SJSA1 (cell line): ENCODE measurements around the gene NRBP1. TPM values are rescaled to one million over a fixed set of nuclear protein-coding genes. Genes with fewer than 3 reads are reported as not detected.

ENCODE experiments used
- DNase-seq, 2 experiments: peaks; one replicate each; pipeline ENCODE4 v3.0.0-alpha.2; 2015 to 2020; ENCODE audit warnings: low spot score in 2 of 2, low read depth in 1 of 2
- H3K27ac ChIP-seq: fragments of 250-450 bp; sonication (Bioruptor Pico); 2 replicates; pipeline ENCODE4 v1.5.1; 2020; ENCODE audit warnings: mild to moderate bottlenecking, moderate library complexity
- H3K27me3 ChIP-seq: fragments of 250-450 bp; sonication (Bioruptor Pico); replicated peaks from 2 replicates; pipeline ENCODE4 v1.5.1; 2020; ENCODE audit warnings: mild to moderate bottlenecking, moderate library complexity
- H3K36me3 ChIP-seq: fragments of 250-450 bp; sonication (Bioruptor Pico); 2 replicates; pipeline ENCODE4 v1.5.1; 2020; ENCODE audit warnings: mild to moderate bottlenecking
- H3K4me1 ChIP-seq: fragments of 250-450 bp; sonication (Bioruptor Pico); replicated peaks from 2 replicates; pipeline ENCODE4 v1.6.1; 2021; ENCODE audit warnings: mild to moderate bottlenecking
- H3K4me3 ChIP-seq: fragments of 250-450 bp; sonication (Bioruptor Pico); 2 replicates; pipeline ENCODE4 v1.5.1; 2020; ENCODE audit warnings: mild to moderate bottlenecking
- H3K9me3 ChIP-seq: fragments of 250-450 bp; sonication (Bioruptor Pico); replicated peaks from 2 replicates; pipeline ENCODE4 v1.5.1; 2020; ENCODE audit warnings: mild to moderate bottlenecking
- total RNA-seq: library from RNA; depleted of rRNA; stranded (reverse); fragments of >200 nt; shearing (Covaris generic); gene quantifications from 2 replicates; pipeline ENCODE4 v1.2.3, GENCODE V29; 2014

The NRBP1 gene
- total RNA-seq, 1 experiment from 2014 or later, result 132 TPM

DNA sequence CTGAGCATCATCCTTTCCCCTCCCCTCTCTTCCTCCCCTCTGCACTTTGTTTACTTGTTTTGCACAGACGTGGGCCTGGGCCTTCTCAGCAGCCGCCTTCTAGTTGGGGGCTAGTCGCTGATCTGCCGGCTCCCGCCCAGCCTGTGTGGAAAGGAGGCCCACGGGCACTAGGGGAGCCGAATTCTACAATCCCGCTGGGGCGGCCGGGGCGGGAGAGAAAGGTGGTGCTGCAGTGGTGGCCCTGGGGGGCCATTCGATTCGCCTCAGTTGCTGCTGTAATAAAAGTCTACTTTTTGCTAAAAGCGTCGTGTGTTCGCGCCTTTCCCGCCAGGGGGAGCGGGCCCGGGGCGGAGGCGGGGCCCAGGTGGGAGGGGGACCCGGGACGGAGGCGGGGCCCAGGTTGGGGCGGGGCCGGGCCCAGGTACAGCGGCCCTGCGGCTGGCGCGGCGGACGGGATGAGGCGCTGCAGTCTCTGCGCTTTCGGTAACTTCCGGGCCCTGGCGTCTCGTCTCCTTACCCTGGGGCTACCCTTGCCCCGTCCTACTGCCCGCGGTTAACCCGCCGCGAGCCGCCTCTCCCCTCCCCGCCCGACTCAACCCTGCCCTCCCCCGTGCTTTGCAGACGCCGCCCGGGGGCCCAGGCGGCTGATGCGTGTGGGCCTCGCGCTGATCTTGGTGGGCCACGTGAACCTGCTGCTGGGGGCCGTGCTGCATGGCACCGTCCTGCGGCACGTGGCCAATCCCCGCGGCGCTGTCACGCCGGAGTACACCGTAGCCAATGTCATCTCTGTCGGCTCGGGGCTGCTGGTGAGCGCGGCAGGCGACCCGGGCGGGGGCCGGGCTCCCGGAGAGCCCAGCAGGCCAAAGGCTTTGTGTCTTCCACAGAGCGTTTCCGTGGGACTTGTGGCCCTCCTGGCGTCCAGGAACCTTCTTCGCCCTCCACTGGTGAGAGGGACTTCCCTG lies 13.8 kb downstream of the NRBP1 start, which contains the start of gene KRTCAP3:
Gene KRTCAP3 (plus strand): TSS at position 424 of the 962 bp plus-strand sequence. CDS start 32 bp downstream, at position 456.
- Histone ChIP-seq H3K4me1 (no peaks in the 10 kb centered on the region), H3K4me3 (no peak within 1 kb of the TSS), H3K27me3 (no peaks in the 10 kb centered on the region), H3K36me3 (peaks cover 66% of the 10 kb centered on the region), H3K9me3 (no peaks in the 10 kb centered on the region), H3K27ac (no peak within 1 kb of the TSS)
- DNase-seq, result no peak

DNA sequence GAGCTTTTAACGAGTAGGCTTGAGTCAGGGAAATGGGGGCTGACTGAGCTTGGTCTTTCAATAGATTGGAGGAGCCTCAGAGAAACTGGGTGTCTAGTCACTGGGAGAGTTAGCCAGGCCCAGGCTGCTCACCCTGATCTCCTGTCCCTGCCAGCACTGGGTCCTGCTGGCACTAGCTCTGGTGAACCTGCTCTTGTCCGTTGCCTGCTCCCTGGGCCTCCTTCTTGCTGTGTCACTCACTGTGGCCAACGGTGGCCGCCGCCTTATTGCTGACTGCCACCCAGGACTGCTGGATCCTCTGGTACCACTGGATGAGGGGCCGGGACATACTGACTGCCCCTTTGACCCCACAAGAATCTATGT lies 14.5 kb downstream of the NRBP1 start:
- Histone ChIP-seq H3K4me3 (no peak overlapping the region), H3K36me3 (peaks cover 63% of the 10 kb centered on the region), H3K27me3 (no peaks in the 10 kb centered on the region), H3K27ac (no peak overlapping the region), H3K4me1 (no peaks in the 10 kb centered on the region), H3K9me3 (no peaks in the 10 kb centered on the region)
- DNase-seq, result no peak

DNA sequence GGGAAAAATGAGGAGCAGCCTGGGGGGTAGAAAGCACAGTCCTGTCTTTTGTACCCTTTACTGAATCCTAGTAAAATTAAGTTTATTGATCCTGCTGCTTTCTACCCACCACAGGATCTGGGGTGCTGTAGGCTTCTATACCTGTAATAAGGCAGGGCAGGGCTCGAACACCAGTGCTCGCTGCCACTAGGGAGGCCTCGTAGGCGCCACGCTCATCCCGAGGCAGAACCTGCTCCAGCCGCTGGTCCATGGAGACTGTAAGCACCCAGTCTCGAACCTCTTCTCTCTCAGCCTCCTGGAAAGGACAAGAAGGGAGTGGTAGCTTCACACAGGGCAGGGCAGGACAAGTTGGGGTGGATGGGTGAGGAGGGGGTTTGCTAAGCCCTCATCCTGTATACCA lies 16.7 kb downstream of the NRBP1 start:
- Histone ChIP-seq H3K27ac (no peak overlapping the region), H3K4me1 (no peaks in the 10 kb centered on the region), H3K9me3 (no peaks in the 10 kb centered on the region), H3K36me3 (peaks cover 56% of the 10 kb centered on the region), H3K27me3 (no peaks in the 10 kb centered on the region), H3K4me3 (no peak overlapping the region)
- DNase-seq, result no peak

DNA sequence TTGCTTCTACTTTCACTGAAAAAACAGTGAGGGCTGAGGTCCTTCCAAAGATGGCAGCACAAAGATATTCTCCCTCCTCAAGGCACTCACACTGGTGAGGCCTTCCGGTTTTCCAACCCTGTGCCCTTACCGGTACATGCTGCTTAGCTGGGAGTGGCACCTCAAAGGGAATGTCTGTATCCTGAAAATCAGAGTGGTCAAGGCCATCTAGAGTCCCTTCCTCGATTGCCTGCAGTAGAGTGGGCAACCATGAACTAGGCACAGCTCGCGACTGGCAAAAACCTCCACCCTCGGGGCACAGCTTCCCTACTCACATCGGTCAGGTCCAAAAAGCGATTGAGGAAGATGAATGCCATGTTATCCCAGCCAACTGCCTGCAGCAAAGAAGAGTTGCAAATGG lies 17.2 kb downstream of the NRBP1 start:
- no peak for DNase-seq
- H3K4me1 ChIP-seq, result no peaks in the 10 kb centered on the region
- no peaks in the 10 kb centered on the region for H3K27me3 ChIP-seq
- H3K36me3 ChIP-seq, result peaks cover 55% of the 10 kb centered on the region
- no peaks in the 10 kb centered on the region for H3K9me3 ChIP-seq
- no peak overlapping the region for H3K27ac ChIP-seq
- H3K4me3 ChIP-seq, result no peak overlapping the region

DNA sequence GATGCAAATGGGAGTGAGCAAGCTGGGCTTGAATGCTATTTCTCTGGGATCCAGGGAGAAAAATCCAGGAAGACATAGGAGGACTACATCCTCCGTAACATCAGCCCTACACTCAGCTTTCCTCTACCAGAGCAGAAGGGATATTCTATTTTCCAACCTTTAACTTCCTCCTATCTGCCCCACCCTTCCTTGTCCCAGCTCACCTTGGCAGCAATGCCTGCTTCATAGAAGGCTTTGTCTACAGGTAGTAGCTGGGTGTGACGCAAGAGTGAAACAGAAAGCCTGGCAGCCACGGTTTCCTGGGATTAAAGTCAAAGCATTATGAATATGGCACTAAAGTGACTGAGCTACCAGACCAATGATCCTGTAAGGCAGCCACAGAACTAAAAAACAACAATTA lies 17.6 kb downstream of the NRBP1 start:
- H3K4me1 ChIP-seq, result no peaks in the 10 kb centered on the region
- H3K27ac ChIP-seq, result no peak overlapping the region
- no peak for DNase-seq
- peaks cover 51% of the 10 kb centered on the region for H3K36me3 ChIP-seq
- no peaks in the 10 kb centered on the region for H3K9me3 ChIP-seq
- no peaks in the 10 kb centered on the region for H3K27me3 ChIP-seq
- no peak overlapping the region for H3K4me3 ChIP-seq

DNA sequence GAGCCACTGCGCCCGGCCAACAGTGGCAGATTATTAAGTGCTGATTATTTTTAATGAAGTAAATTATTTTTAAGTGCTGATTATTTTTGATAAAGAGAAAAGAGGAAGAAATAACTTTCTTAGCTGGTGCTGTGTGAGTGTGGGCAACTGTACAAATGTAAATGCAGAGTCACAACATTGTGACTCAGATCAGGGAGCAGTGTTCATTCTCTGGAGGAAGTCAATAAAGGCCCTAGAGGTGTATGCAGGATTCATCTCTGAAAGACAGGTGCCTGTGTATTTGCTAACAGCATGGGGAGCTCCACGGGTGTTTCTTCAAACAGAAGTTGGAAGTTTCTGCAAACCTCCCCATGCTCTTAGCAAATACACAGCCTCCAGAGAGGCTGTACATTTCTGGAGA lies 19.9 kb downstream of the NRBP1 start:
- H3K4me1 ChIP-seq, result no peaks in the 10 kb centered on the region
- no peaks in the 10 kb centered on the region for H3K9me3 ChIP-seq
- no peak overlapping the region for H3K27ac ChIP-seq
- H3K36me3 ChIP-seq, result peaks cover 37% of the 10 kb centered on the region
- no peaks in the 10 kb centered on the region for H3K27me3 ChIP-seq
- H3K4me3 ChIP-seq, result no peak overlapping the region
- no peak for DNase-seq

DNA sequence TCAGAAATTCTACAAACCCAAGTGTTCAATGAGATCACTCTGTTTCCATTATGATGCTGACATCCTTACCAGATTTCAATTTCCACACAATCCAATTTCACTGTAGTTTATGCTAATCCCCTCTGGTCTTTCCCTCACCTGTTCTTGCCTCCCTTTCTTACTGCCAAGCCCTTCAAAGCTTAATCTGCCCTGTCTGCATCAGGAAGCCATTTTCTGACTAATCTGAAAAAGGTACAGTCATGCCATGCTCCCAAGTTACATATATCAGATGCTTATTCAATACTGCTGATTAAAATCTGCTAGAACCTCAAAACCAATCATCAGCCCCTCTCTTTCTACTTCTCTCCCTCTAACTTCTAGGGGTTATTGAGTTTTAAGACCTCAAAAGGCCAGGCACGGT lies 22.7 kb downstream of the NRBP1 start:
- H3K27me3 ChIP-seq, result no peaks in the 10 kb centered on the region
- H3K27ac ChIP-seq, result no peak overlapping the region
- no peak for DNase-seq
- H3K4me3 ChIP-seq, result no peak overlapping the region
- H3K4me1 ChIP-seq, result no peaks in the 10 kb centered on the region
- H3K9me3 ChIP-seq, result no peaks in the 10 kb centered on the region
- H3K36me3 ChIP-seq, result peaks cover 43% of the 10 kb centered on the region

DNA sequence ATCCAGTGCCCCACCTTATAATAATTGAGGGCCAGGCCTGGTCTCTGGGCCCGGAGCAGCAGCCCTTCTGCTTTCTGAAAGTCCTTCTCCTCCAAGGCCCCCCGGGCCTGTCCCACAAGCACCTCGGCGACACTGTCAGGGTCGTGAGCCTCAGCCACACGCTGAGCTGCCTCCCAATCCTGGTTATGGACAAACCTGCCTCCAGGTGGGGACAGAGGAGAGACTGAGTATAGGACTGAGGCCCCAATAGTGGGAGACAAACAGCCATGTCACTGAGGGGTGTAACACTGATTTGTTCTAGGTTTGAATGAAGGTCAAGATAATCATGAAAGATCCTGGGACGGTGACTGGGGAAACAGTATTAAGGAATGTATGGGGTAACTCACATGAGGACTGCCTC lies 25.5 kb downstream of the NRBP1 start:
- DNase-seq, result no peak
- H3K27ac ChIP-seq, result no peak overlapping the region
- no peaks in the 10 kb centered on the region for H3K27me3 ChIP-seq
- H3K9me3 ChIP-seq, result no peaks in the 10 kb centered on the region
- H3K4me3 ChIP-seq, result no peak overlapping the region
- H3K4me1 ChIP-seq, result no peaks in the 10 kb centered on the region
- H3K36me3 ChIP-seq, result peaks cover 42% of the 10 kb centered on the region

DNA sequence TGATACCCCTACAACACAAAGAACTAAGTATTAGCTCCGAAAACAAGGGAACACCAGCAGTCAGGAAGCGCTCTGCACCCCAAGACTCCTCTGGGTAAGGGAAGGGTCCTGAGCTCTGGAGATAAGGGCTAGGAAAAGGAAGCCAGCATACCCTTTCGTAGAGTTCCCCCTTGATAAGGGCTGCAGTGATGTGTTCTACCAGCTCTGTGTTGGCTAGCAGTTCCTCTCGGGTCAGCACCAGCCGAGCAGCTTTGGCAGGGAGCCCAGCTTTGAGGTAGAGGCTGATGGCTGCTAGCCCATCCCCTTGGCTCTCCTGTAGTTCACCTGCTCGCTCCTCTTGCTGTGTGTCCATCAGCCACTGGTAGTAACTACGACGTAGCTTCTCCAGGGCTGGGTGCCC lies 32.7 kb downstream of the NRBP1 start:
- no peaks in the 10 kb centered on the region for H3K27me3 ChIP-seq
- H3K4me1 ChIP-seq, result no peaks in the 10 kb centered on the region
- no peak overlapping the region for H3K4me3 ChIP-seq
- no peak for DNase-seq
- H3K27ac ChIP-seq, result no peak overlapping the region
- no peaks in the 10 kb centered on the region for H3K9me3 ChIP-seq
- H3K36me3 ChIP-seq, result peaks cover 10% of the 10 kb centered on the region

DNA sequence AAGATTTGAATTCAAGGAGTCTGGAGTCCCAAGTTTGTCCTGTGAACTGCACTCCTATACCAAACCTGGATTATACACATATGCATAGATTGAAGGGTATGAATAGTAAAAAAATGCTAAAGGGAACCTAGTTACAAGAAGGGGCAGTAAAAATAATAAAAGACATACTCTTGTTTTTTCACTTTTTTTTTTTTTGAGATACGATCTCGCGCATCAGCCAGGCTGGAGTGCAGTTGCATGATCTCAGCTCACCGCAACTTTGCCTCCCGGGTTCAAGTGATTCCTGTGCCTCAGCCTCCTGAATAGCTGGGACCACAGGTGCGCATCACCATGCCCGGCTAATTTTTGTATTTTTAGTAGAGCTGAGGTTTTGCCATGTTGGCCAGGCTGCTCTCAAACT lies 36.0 kb downstream of the NRBP1 start:
- Histone ChIP-seq H3K4me3 (no peak overlapping the region), H3K4me1 (no peaks in the 10 kb centered on the region), H3K27me3 (no peaks in the 10 kb centered on the region), H3K27ac (no peak overlapping the region), H3K9me3 (no peaks in the 10 kb centered on the region), H3K36me3 (0 out of 2 replicates have a peak, but pooled peaks cover 3% of the 10 kb centered on the region)
- no peak for DNase-seq

DNA sequence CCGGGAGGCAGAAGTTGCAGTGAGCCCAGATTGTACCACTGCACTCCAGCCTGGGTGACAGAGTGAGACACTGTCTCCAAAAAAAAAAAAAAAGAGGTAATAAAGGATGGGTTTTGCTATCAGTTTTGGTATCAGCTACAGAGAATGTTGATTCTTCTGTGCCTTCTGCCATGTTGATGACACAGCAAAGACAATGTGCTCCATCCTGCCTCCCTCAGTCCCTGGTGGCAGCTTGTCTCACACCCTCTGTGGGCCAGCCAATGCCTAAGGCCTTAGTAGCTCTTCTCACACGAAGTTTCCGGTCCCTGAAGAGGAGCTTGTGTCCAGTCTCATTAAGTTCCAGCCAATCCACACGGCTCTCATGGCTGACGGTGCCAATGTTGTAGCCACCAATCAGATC lies 43.5 kb downstream of the NRBP1 start:
- H3K36me3 ChIP-seq, result peaks cover 27% of the 10 kb centered on the region
- no peak overlapping the region for H3K27ac ChIP-seq
- H3K4me3 ChIP-seq, result no peak overlapping the region
- no peaks in the 10 kb centered on the region for H3K27me3 ChIP-seq
- DNase-seq, result no peak
- H3K9me3 ChIP-seq, result no peaks in the 10 kb centered on the region; the same call in 1 of the 2 replicates
- H3K4me1 ChIP-seq, result no peaks in the 10 kb centered on the region

DNA sequence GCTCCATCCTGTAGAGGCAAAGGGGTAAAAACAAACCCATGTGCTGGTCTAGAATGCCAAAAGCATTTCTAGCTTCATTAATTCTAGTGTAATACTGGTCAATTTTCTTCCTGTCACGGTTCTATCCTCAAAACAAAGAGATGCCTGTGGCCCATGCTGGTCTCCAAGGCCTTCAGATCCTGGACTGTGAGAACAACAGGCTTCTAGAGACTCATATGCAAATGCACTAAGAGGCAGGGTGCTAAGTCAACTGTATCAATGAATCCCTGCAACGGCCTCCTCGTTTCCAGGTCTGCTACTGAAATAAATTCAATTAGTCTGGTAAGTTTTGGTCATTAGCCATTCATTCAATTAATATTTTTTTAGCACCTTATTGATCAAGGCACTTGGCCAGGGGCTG lies 57.1 kb downstream of the NRBP1 start:
- H3K4me3 ChIP-seq, result no peak overlapping the region
- peaks cover 13% of the 10 kb centered on the region for H3K4me1 ChIP-seq
- no peak for DNase-seq
- no peaks in the 10 kb centered on the region for H3K9me3 ChIP-seq
- H3K27me3 ChIP-seq, result no peaks in the 10 kb centered on the region
- peaks cover 14% of the 10 kb centered on the region; the same call in 1 of the 2 replicates for H3K36me3 ChIP-seq
- H3K27ac ChIP-seq, result no peak overlapping the region

DNA sequence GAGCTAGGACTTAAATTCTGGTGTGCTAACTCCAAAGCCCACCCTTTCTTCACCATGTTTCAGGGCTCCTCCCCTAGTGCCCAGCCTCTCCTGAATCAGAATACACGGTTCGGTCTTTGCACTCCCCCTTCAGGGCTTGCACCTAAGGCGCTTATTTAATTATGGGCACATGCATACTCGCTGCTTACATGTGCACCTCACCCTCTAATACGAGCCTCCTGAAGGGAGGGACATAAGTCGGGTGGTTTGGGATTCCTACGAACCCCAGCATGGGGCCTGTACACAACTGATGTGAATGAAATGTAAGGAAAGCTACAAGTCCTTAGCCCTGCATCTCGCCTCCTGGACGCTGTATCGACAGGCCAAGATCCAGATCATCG lies 60.7 kb downstream of the NRBP1 start:
- Histone ChIP-seq H3K9me3 (no peaks in the 10 kb centered on the region), H3K27me3 (no peaks in the 10 kb centered on the region), H3K4me3 (peak overlapping the region; percentile 47), H3K27ac (no peak overlapping the region), H3K4me1 (peaks cover 13% of the 10 kb centered on the region), H3K36me3 (0 out of 2 replicates have a peak, but pooled peaks cover under 1% of the 10 kb centered on the region)
- DNase-seq, result no peak

DNA sequence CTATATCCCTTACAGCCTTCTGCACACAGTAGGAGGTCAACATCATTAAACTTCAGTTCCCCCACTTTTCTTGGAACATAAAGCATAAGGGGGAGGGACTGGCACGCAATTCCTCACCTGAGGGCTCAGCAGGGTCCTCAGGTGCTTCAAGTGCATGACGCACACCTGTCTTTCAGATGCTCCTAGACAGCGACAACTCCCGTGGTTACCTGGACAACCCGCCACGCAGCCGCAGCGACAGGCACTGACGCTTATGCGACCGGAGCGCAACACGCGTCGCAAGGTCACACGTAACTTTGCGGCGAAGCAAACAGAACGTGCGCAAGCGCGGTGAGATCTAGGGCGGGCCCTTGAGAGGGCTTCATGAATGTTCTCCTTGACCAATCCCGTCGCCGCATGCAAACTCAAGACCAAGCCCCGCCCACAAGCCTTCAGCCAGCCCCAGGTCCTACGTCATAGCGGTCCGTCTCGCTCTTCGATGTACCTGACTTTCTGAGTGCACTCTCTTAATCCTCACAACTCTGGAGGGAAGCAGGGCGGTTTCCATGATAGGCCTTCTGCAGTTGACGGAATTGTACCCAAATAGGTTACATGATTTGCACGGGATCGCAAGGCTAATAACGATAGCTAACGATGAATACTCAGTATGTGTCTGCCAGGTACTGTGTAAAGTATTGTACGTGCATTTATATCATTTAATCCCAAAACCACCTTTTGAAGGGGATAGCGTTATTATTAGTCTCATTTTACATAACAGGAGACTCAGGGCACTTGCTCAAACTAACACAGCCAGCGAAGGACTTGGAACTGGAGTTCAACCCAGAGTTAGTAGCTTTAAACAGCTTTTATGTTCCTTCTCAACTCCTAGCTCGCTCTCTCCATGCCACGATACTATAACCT lies 61.3 kb downstream of the NRBP1 start, which contains the start of gene IFT172:
Gene IFT172 (minus strand): TSS at position 246 of the 900 bp plus-strand sequence. CDS start 90 bp downstream, at position 156.
- H3K4me3 ChIP-seq, result peak within 1 kb of the TSS; percentile 47
- H3K27ac ChIP-seq, result no peak within 1 kb of the TSS
- H3K9me3 ChIP-seq, result no peaks in the 10 kb centered on the region
- H3K36me3 ChIP-seq, result peaks cover under 1% of the 10 kb centered on the region; the same call in 1 of the 2 replicates
- DNase-seq, result peak; percentile 84 to 99
- peaks cover 15% of the 10 kb centered on the region for H3K4me1 ChIP-seq
- peaks cover 3% of the 10 kb centered on the region; the same call in 1 of the 2 replicates for H3K27me3 ChIP-seq
